Measurements from ENCODE around the gene TTLL10. TPM values are rescaled to one million over a fixed set of nuclear protein-coding genes. Genes with fewer than 3 reads are reported as not detected.

The TTLL10 gene
- polyA plus RNA-seq, 1 experiment, result not detected

GRCh38 chr1:1235016-1235744 lies 61.5 kb downstream of the TTLL10 start:
- CTCF ChIA-PET, result no interaction called here
- no peak for TF ChIP-seq CTCF (IDR thresholded peaks at IDR 0.05; ENCODE audit: low read depth, low read length)

GRCh38 chr1:1236176-1236763 lies 62.6 kb downstream of the TTLL10 start:
- TF ChIP-seq CTCF (IDR thresholded peaks at IDR 0.05; ENCODE audit: low read depth, low read length), result no peak
- H3K4me3 ChIP-seq (ENCODE audit: low read depth, low read length), result no peak overlapping the region
- H3K9me3 ChIP-seq (ENCODE audit: control insufficient read depth, insufficient read depth, low read length), result peaks cover 21% of the 10 kb centered on the region
- CTCF ChIA-PET, result no interaction called here
- POLR2A ChIA-PET, result no interaction called here
- no peaks in the 10 kb centered on the region for H3K27me3 ChIP-seq (ENCODE audit: control insufficient read depth, insufficient read depth, low read length)
- DNase-seq (ENCODE audit: low read depth, low spot score), result no peak
- H3K27ac ChIP-seq (ENCODE audit: low read depth, low read length), result no peak overlapping the region

More at GRCh38 chr1:1235016-1235744, 61.5 kb downstream of the TTLL10 start:
- Histone ChIP-seq H3K4me3 (ENCODE audit: low read depth, low read length) (no peak overlapping the region), H3K9me3 (ENCODE audit: control insufficient read depth, insufficient read depth, low read length) (peaks cover 21% of the 10 kb centered on the region), H3K27me3 (ENCODE audit: control insufficient read depth, insufficient read depth, low read length) (no peaks in the 10 kb centered on the region), H3K27ac (ENCODE audit: low read depth, low read length) (no peak overlapping the region)
- POLR2A ChIA-PET, result no interaction called here
- no peak for DNase-seq (ENCODE audit: low read depth, low spot score)

- ChIA-PET CTCF (no interaction called here), POLR2A (no interaction called here)
- H3K27me3 ChIP-seq (ENCODE audit: control insufficient read depth, insufficient read depth, low read length), result no peaks in the 10 kb centered on the region
- H3K4me3 ChIP-seq (ENCODE audit: low read depth, low read length), result no peak overlapping the region
- no peak for DNase-seq (ENCODE audit: low read depth, low spot score)
- TF ChIP-seq CTCF (IDR thresholded peaks at IDR 0.05; ENCODE audit: low read depth, low read length), result no peak
- H3K27ac ChIP-seq (ENCODE audit: low read depth, low read length), result no peak overlapping the region
- peaks cover 21% of the 10 kb centered on the region for H3K9me3 ChIP-seq (ENCODE audit: control insufficient read depth, insufficient read depth, low read length)
Measured at GRCh38 chr1:1236945-1237873, 63.5 kb downstream of the TTLL10 start.

GRCh38 chr1:1237874-1238701 lies 64.4 kb downstream of the TTLL10 start:
- peaks cover 15% of the 10 kb centered on the region; the same call in 1 of the 2 replicates for H3K9me3 ChIP-seq (ENCODE audit: control insufficient read depth, insufficient read depth, low read length)
- no peak for TF ChIP-seq CTCF (IDR thresholded peaks at IDR 0.05; ENCODE audit: low read depth, low read length)
- no peak overlapping the region for H3K27ac ChIP-seq (ENCODE audit: low read depth, low read length)
- no peak for DNase-seq (ENCODE audit: low read depth, low spot score)
- no peaks in the 10 kb centered on the region for H3K27me3 ChIP-seq (ENCODE audit: control insufficient read depth, insufficient read depth, low read length)
- no peak overlapping the region for H3K4me3 ChIP-seq (ENCODE audit: low read depth, low read length)
- POLR2A ChIA-PET, result no interaction called here
- CTCF ChIA-PET, result no interaction called here
